Activated naive CD8-positive, alpha-beta T cell treated with anti-CD3 and anti-CD28 coated beads, Interleukin-2, amount 50 U/mL, for 24 hours (primary cell): ENCODE data around the gene CYP4V2.

ENCODE experiments used
- ATAC-seq: fragments of 150-1000 bp; cut with Tn5 transposase; one replicate; pipeline ENCODE4 v1.10.0; 2021
- DNase-seq: peaks from one replicate; pipeline ENCODE4 v3.0.0; 2021
- H3K27ac Mint-ChIP-seq: one replicate; pipeline ENCODE4 v1.8.0; 2021; ENCODE audit warnings: mild to moderate bottlenecking, mixed read lengths
- H3K27me3 Mint-ChIP-seq: one replicate; pipeline ENCODE4 v1.8.0; 2021; ENCODE audit warnings: mixed read lengths
- H3K36me3 Mint-ChIP-seq: one replicate; pipeline ENCODE4 v1.8.0; 2021; ENCODE audit warnings: low read depth, mixed read lengths
- H3K4me1 Mint-ChIP-seq: one replicate; pipeline ENCODE4 v1.8.0; 2021; ENCODE audit warnings: mixed read lengths
- H3K4me3 Mint-ChIP-seq: one replicate; pipeline ENCODE4 v1.8.0; 2021; ENCODE audit warnings: mild to moderate bottlenecking, moderate library complexity, mixed read lengths
- H3K9me3 Mint-ChIP-seq: one replicate; pipeline ENCODE4 v1.8.0; 2021; ENCODE audit warnings: mixed read lengths

The CYP4V2 gene

GRCh38 chr4:186167605-186168004 is 23.8 kb upstream of the CYP4V2 start:
- Mint-ChIP-seq H3K9me3 (no peaks in the 10 kb centered on the region), H3K27ac (no peak overlapping the region), H3K27me3 (peaks cover 5% of the 10 kb centered on the region), H3K4me1 (no peaks in the 10 kb centered on the region), H3K36me3 (no peaks in the 10 kb centered on the region), H3K4me3 (no peak overlapping the region)
- ATAC-seq, result no peak
- no peak for DNase-seq

GRCh38 chr4:186168750-186169149 is 22.6 kb upstream of the CYP4V2 start:
- Mint-ChIP-seq H3K36me3 (no peaks in the 10 kb centered on the region), H3K9me3 (no peaks in the 10 kb centered on the region), H3K27me3 (peaks cover 5% of the 10 kb centered on the region), H3K27ac (no peak overlapping the region), H3K4me3 (no peak overlapping the region), H3K4me1 (no peaks in the 10 kb centered on the region)
- ATAC-seq (no peak), DNase-seq (no peak)

GRCh38 chr4:186169333-186169944 is 21.9 kb upstream of the CYP4V2 start:
- DNase-seq (no peak), ATAC-seq (no peak)
- H3K9me3 Mint-ChIP-seq, result no peaks in the 10 kb centered on the region
- H3K4me3 Mint-ChIP-seq, result no peak overlapping the region
- no peaks in the 10 kb centered on the region for H3K4me1 Mint-ChIP-seq
- peaks cover 5% of the 10 kb centered on the region for H3K27me3 Mint-ChIP-seq
- H3K36me3 Mint-ChIP-seq, result no peaks in the 10 kb centered on the region
- H3K27ac Mint-ChIP-seq, result no peak overlapping the region

- ATAC-seq (no peak), DNase-seq (no peak)
- H3K27me3 Mint-ChIP-seq, result no peaks in the 10 kb centered on the region
- H3K4me3 Mint-ChIP-seq, result no peak overlapping the region
- no peak overlapping the region for H3K27ac Mint-ChIP-seq
- H3K9me3 Mint-ChIP-seq, result no peaks in the 10 kb centered on the region
- no peaks in the 10 kb centered on the region for H3K4me1 Mint-ChIP-seq
- H3K36me3 Mint-ChIP-seq, result no peaks in the 10 kb centered on the region
These were observed 21.2 kb upstream of the CYP4V2 start for GRCh38 chr4:186169945-186170802.

GRCh38 chr4:186170966-186171365 is 20.4 kb upstream of the CYP4V2 start:
- Mint-ChIP-seq H3K27ac (no peak overlapping the region), H3K9me3 (no peaks in the 10 kb centered on the region), H3K36me3 (no peaks in the 10 kb centered on the region), H3K27me3 (no peaks in the 10 kb centered on the region), H3K4me3 (no peak overlapping the region), H3K4me1 (no peaks in the 10 kb centered on the region)
- DNase-seq (no peak), ATAC-seq (no peak)

DNA sequence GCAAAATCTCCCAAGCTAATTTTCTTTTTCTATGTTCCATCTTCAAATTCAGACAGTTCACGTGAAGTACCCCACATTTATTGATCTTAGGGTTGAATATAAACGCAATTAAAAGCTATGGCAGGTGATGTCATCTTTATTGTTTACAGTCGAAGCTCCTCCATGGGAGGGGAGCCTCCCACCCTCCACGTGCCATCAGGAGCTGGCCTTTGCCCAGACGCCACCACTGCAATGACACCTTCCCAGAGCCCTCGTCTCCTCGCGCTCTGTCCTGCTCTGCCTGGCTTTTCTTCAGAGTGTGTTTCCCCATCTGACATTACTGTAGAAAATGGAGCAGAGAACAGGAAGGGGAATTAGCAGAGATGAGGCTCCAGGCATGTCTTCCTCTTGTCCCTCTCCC is 18.8 kb upstream of the CYP4V2 start:
- Mint-ChIP-seq H3K9me3 (no peaks in the 10 kb centered on the region), H3K36me3 (no peaks in the 10 kb centered on the region), H3K4me3 (no peak overlapping the region), H3K27me3 (no peaks in the 10 kb centered on the region), H3K27ac (no peak overlapping the region), H3K4me1 (no peaks in the 10 kb centered on the region)
- ATAC-seq (no peak), DNase-seq (no peak)

- Mint-ChIP-seq H3K27ac (no peak overlapping the region), H3K4me3 (no peak overlapping the region), H3K36me3 (no peaks in the 10 kb centered on the region), H3K27me3 (peaks cover 9% of the 10 kb centered on the region), H3K9me3 (no peaks in the 10 kb centered on the region), H3K4me1 (peaks cover 24% of the 10 kb centered on the region)
- no peak for ATAC-seq
- no peak for DNase-seq
These were observed 3.3 kb upstream of the CYP4V2 start for GRCh38 chr4:186188107-186188506.

DNA sequence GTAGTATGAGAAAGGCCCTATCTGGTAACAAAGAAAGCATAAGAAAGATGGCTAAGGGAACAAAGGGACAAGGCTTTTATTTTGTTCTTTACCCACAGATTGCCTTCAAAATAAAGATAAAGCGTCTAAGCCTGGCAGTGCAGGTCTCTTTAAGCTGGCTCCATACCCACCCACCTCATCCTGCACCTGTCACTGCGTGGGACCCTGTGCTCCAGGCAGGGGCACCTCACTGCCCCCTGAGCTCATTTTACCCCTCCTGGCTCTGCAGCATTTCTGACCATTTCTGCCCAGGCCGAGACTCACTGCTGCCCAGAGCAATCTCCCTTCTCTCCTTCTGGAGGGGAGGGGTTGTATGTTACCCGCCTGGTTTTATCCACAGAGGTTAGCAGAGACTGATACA is 1.7 kb upstream of the CYP4V2 start:
- Mint-ChIP-seq H3K4me1 (peaks cover 29% of the 10 kb centered on the region), H3K27me3 (peaks cover 6% of the 10 kb centered on the region), H3K27ac (peak overlapping the region; percentile 91), H3K36me3 (no peaks in the 10 kb centered on the region), H3K4me3 (peak overlapping the region; percentile 86), H3K9me3 (no peaks in the 10 kb centered on the region)
- no peak for ATAC-seq
- DNase-seq, result no peak

DNA sequence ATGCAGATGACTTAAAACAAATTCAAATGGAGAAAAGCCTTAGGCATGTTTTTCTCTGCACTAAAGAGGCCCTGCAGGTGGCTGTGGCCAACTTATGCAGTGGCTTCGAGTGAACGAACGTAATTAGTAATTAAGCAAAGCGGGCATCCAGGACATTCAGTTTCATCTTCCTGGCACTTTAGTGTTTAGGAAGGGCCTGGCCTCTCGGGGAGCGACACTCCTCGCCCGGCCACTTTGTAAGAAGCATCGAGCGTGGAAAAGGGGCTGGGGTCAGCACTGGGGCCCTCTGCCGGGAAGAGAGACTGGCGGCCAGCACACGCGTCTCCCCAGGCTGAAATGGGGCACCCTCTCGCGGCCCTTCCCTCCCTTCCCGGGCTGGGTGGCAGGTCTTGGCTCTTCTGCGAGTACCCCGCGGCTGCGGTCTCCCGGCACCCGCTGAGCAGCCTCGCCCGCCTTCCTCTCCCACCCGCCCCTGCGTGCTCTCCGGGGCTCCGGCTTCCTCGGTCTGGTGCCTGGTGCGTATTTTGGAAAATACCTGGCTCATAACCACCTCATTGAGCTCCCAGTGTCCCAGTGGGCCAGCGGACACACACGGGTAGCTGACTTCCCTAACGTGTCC is 677 bp upstream of the CYP4V2 start:
- H3K27ac Mint-ChIP-seq, result peak overlapping the region; percentile 91
- no peaks in the 10 kb centered on the region for H3K9me3 Mint-ChIP-seq
- H3K27me3 Mint-ChIP-seq, result peaks cover 2% of the 10 kb centered on the region
- peaks cover 2% of the 10 kb centered on the region for H3K36me3 Mint-ChIP-seq
- ATAC-seq (peak; percentile 20), DNase-seq (peak; percentile 48)
- H3K4me3 Mint-ChIP-seq, result peak overlapping the region; percentile 86
- H3K4me1 Mint-ChIP-seq, result peaks cover 29% of the 10 kb centered on the region

GRCh38 chr4:186192066-186192612 is 772 bp downstream of the CYP4V2 start:
- Mint-ChIP-seq H3K27ac (peak overlapping the region; percentile 92), H3K4me1 (peaks cover 32% of the 10 kb centered on the region), H3K27me3 (no peaks in the 10 kb centered on the region), H3K36me3 (peaks cover 11% of the 10 kb centered on the region), H3K9me3 (no peaks in the 10 kb centered on the region), H3K4me3 (peak overlapping the region; percentile 95)
- ATAC-seq (peak; percentile 6), DNase-seq (peak; percentile 40)

DNA sequence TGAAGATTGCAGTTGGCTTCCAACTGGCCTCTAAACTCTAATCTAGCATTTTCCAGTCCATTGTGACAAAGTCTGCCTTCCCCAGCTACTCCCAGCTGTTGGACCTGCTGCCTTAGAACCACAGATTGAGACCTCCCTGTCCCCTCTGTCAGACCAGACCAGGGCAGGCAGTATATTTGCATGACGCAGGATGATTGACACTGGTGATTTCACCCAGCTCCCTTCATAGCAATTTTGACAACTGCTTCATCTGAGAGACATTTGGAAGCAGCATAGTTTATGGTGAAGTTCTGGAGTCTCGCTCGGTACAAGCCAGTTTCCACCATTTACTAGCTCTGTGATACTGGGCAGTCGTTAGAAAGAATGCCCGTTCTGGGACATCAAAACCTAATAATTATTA is 2.5 kb downstream of the CYP4V2 start:
- H3K9me3 Mint-ChIP-seq, result no peaks in the 10 kb centered on the region
- DNase-seq (no peak), ATAC-seq (no peak)
- H3K4me3 Mint-ChIP-seq, result no peak overlapping the region
- H3K4me1 Mint-ChIP-seq, result peaks cover 32% of the 10 kb centered on the region
- H3K27ac Mint-ChIP-seq, result no peak overlapping the region
- peaks cover 14% of the 10 kb centered on the region for H3K36me3 Mint-ChIP-seq
- no peaks in the 10 kb centered on the region for H3K27me3 Mint-ChIP-seq

- H3K4me1 Mint-ChIP-seq, result peaks cover 19% of the 10 kb centered on the region
- no peaks in the 10 kb centered on the region for H3K9me3 Mint-ChIP-seq
- no peak overlapping the region for H3K27ac Mint-ChIP-seq
- no peaks in the 10 kb centered on the region for H3K27me3 Mint-ChIP-seq
- H3K4me3 Mint-ChIP-seq, result no peak overlapping the region
- no peak for ATAC-seq
- no peak for DNase-seq
- peaks cover 14% of the 10 kb centered on the region for H3K36me3 Mint-ChIP-seq
These were observed 4.7 kb downstream of the CYP4V2 start for GRCh38 chr4:186196063-186196462.

DNA sequence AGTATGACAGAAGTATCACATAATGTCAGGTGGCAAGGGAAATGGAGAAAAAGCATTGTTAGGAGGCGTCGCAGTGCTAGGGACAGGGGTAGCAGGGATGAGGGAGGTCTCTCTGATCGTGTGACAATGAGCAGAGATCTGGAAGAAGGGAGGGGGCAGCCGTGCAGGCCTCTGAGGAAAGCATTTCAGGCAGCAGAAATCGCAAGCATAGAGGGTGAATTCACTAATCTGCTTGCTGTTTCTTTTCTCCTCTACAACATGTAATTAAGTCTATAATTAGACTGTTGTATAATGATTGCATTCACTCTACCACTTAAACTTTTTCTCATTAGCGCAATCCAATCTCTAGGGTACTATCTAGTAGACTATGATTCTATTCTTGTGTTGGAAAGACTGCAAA is 9.1 kb downstream of the CYP4V2 start:
- Mint-ChIP-seq H3K27me3 (no peaks in the 10 kb centered on the region), H3K9me3 (no peaks in the 10 kb centered on the region), H3K36me3 (peaks cover 14% of the 10 kb centered on the region), H3K4me3 (no peak overlapping the region), H3K4me1 (peaks cover 9% of the 10 kb centered on the region), H3K27ac (no peak overlapping the region)
- ATAC-seq, result no peak
- DNase-seq, result no peak

GRCh38 chr4:186201010-186201409 is 9.6 kb downstream of the CYP4V2 start:
- Mint-ChIP-seq H3K36me3 (peaks cover 10% of the 10 kb centered on the region), H3K4me1 (peaks cover 9% of the 10 kb centered on the region), H3K27ac (no peak overlapping the region), H3K27me3 (no peaks in the 10 kb centered on the region), H3K9me3 (no peaks in the 10 kb centered on the region), H3K4me3 (no peak overlapping the region)
- DNase-seq (no peak), ATAC-seq (no peak)
